Sciatic nerve (tissue), 2 donors: ENCODE data around the gene QKI. TPM values are rescaled to one million over a fixed set of nuclear protein-coding genes. Genes with fewer than 3 reads are reported as not detected.

Source experiments
- ATAC-seq: fragments of 200-7000 bp; cut with Tn5 transposase; one replicate; pipeline ENCODE4 v1.9.1; 2020; ENCODE audit warnings: mild to moderate bottlenecking, moderate library complexity
- DNase-seq: peaks from one replicate; pipeline ENCODE4 v3.0.0-alpha.2; 2020; ENCODE audit warnings: low spot score
- intact Hi-C: fragments of 100-400 bp; cut with DNase I; formaldehyde crosslinking; loops from one replicate; pipeline ENCODE4 v1.14.2; 2022
- total RNA-seq: library from RNA; stranded (reverse); fragmentation: NEBNext Ultra II Directional; extraction: Animal tissue kit (Norgen Biotek cat#: 25700); gene quantifications from one replicate; pipeline ENCODE4 v1.2.1, GENCODE V29; 2021
- donor health status: DM: no; HTN: no; CAD: no.
- donor health status: DM: no; HTN: no; CAD: no.

Gene QKI
- total RNA-seq, 1 donor from 2014 or later = 755 TPM

DNA sequence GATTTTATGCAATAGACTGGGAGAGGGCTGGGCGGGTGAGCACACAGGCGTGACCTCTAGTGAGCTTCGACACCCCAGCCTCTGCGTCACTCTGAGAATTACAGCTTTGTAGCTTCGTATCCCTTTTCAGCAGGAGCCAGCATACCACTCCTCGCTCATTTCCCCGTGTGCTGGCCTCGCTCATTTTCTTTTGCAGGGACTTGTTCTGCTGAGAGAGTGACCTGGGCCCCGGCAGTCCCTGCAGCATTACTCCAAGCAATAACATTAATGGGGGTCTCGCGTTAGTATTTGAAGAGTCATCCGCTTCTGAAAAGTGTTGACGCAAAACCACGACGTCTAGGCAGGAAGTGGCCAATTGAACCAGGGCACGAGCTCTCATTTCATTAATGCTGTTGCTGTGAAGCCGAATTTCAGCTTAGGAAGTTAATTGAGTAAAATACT lies 193.7 kb downstream of the QKI start:
- DNase-seq (no peak), ATAC-seq (no peak)
- intact Hi-C loops = no loop called here

DNA sequence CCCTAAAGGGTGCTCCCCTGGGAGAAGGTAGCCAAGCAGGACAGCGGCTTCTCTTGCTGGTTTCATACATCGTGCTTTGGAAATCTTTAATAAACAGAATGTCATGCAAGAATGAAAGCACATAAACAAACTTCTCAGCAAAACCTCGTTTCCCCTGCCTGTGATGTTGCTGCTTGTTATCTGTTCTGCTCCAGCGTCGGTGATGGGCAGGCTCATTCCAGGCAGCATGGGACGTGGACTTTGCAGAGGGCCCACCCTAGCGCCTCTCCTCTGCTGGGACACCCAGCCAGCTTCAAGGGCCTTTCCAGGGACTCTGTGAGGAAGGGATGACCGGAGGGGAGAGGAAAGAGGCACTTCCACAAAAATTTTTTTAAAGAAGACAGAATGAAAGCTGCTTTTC lies 197.7 kb downstream of the QKI start:
- intact Hi-C loops = no loop called here
- ATAC-seq (no peak), DNase-seq (no peak)

DNA sequence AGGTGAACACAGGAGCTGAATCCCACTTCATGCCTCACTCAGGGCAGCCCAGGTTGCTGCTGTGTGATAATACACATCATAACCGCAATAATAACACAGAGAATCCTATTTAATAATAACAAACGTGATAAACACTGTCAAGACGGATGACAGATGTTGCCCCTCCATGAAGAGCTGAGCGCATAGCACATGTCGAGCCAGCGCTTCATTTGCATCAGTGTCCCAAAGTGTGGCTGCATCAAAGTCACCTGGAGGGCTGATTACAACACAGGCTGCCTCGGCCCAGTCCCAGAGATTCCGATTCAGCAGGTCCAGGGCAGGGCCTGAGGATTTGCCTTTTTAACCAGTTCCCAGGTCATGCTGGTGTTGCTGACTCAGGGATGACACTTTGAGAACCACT lies 198.5 kb downstream of the QKI start:
- intact Hi-C loops = no loop called here
- ATAC-seq (no peak), DNase-seq (no peak)

DNA sequence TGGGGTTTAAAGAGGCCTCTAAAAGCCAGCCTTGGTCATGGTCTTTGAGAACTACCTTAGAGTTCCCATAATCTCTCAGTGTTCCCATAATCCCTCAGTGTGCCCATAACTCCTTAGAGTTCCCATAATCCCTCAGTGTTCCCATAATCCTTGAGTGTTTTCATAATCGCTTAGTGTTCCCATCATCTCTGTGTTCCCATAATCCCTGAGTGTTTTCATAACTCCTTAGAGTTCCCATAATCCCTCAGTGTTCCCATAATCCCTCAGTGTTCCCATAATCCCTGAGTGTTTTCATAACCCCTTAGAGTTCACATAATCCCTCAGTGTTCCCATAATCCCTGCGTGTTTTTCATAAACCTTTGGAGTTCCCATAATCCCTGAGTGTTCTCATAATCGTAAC lies 199.2 kb downstream of the QKI start:
- DNase-seq = no peak
- ATAC-seq = no peak
- intact Hi-C loops = no loop called here

DNA sequence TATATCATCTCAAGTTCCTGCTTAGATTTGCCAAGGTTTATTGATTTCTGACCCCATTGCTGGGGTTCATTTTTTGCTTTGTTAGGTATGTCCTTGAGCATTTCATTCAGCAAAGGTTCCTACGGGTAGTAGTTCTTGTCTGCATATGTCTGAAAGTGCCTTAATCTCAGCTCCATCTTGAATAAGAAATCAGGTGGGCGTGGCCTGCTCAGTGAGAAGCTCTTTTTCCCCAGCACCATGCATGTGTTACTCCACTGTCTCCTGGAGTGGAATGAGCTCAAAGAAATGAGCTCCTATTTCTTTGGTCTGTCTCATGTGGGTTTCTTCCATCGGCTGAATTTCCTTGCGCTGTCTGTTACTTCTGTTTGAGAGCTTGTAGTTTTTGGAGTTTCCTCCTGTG lies 201.9 kb downstream of the QKI start:
- ATAC-seq = no peak
- intact Hi-C loops = no loop called here
- no peak for DNase-seq

DNA sequence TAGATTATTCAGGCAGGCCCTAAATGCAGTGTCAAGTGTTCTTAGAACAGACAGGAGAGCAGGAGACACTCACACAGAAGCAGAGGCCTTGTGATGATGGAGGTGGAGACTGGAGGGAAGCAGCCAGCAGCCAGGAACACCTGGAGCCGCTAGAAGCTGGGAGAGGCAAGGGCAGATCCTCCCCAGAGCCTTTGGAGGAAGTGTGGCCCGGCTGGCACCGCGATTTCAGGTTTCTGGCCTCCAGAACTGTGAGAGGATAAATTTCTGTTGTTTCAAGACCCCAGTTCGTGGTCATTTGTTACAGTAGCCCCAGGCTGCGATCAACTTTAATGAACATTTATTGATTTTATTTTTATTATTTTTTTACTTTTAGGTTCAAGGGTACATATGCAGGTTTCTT lies 203.0 kb downstream of the QKI start:
- DNase-seq = no peak
- intact Hi-C loops = no loop called here
- no peak for ATAC-seq

DNA sequence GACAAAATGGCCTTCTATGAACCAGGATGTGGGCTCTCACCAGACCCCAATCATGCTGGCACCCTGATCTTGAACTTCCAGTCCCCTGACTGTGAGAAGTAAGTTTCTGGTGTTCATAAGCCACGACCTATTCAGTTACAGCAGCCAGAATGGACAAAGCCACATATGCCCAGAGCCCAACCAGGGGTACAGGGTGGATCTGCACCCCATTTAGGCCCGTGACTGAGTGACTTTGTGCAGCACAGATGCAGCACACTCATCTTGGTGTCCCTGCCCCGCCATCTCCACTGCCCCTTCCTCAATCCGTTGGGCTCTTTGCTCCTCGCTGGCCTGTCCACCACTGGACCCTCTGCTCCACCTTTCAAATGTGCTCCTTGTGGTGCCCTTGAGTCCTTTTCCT lies 205.6 kb downstream of the QKI start:
- no peak for DNase-seq
- intact Hi-C loops = no loop called here
- ATAC-seq = no peak

DNA sequence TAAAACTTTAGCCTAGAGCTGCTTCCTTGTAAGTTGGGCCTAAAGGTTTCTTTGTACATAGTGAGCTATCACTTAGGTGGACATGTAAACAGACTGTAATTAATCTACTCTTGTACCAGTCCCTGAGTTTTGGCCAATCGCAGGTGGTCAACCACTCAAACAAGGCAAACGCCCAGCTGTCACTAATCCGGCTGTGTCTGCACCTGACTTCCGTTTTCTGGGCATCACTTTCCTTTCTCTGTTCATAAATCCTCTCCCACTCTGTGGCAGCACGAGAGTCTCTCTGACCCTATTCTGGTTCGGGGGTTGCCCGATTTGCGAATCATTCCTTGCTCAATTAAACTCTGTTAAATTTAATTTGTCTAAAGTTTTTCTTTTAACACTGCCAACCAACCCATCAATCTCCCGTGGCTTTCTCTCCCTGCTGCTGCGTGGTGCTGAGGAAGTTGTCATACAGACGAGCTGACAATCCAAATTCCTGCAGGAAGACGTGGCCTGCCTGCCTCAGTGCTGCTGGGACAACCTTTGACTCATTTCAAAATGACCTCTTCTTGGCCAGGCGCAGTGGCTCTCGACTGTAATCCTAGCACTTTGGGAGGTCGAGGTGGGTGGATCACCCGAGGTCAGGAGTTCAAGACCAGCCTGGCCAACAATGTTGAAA lies 206.3 kb downstream of the QKI start:
- DNase-seq (no peak), ATAC-seq (no peak)
- intact Hi-C loops = no loop called here

DNA sequence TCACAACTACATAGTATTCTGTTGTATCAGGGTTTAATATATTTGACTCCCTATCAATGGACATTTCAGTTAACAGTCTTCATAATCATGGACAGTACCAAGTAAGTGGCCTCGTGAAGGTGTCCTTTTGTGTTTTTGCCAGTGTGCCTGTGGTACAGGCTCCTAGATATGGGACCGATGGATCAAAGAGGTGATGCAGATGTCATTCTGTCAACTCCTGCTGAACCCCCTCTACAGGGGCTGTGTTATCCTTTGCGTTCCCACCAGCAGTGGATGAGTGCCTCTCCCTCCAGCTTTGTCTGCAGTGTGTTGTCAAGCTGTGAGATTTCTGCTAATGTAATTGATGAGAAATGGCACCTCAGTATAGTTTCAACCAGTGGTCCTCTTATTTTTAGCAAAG lies 210.7 kb downstream of the QKI start:
- ATAC-seq = no peak
- intact Hi-C loops = no loop called here

DNA sequence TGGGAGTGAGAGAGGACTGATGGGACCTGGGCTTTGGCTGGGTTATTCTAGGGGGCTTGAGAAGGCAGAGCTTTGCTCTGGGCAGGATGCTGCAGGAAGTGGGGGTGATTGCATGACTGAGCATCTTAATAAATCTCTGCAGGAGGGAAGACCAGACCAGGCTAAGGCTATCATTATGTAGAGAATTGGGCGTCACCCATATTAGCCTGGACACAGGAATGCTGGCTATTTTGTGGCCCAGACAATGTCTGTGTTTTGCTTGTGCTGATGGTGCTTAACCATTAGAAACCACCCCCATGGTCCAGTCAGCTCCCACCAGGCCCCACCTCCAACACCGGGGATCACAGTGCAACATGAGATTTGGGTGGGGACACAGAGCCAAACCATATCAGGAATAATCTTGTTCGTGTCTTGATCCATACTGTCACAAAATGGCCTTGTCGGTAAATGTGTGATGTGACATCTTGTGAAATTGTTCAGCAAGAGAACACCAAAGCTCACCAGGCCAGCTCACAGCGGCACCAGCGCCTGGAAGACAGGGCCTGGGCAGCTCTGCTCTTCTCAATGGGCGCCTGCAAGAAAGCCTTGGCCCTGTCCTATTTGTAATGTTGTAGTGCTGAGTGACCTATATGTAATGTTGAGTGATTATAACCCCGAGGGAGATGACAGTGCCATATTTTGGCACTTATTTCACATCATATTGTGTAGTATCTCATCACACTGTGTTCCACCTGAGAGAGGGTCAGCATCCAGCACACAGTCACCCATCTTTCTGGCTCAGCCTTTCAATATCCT lies 211.8 kb downstream of the QKI start:
- intact Hi-C loops = no loop called here
- ATAC-seq = no peak
- DNase-seq = no peak

More for the DNA sequence above, 210.7 kb downstream of the QKI start:
- no peak for DNase-seq

DNA sequence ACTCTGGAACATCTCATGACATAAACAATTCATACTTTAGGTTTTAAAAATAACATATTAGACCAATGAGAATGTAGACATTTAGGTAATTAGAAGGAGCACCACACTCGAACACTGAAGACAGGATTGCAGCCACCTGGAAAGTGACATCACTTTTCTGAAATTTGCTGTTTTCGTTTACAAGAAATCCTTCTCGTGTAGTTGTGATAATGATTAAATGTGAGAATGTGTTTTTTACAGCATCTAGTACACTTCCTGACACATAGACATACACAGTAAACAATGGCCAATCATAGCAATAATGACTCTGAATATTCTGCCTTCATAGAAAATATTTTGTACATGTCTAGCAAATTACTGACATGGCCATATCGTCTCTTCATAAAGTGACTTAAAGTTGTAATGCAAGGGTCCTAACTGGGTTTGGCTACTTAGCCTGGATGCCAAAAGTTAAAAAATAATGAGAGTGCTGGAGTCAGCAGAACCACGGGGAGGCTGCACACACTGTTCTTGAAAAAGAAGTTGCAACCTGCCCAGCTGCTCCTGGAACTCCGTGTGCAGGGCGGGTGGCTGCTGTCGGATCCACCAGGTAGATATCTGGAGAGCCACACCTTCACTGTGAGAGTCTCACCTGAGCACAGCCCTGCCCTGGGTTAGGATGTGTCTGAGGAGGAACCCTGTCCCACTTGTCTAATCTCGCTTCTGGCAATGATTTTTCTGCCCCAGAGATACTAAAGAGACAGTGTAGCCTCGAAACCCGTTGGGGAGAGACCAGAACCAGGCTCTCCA lies 212.9 kb downstream of the QKI start:
- intact Hi-C loops = no loop called here
- no peak for ATAC-seq
- no peak for DNase-seq
